Epidermal melanocyte (primary cell): ENCODE results near the gene SHANK2.

Experiments used
- DNase-seq: peaks from one replicate; pipeline ENCODE4 v3.0.0; 2011; ENCODE audit warnings: low spot score; ENCODE audit not compliant: insufficient read length

SHANK2 gene

DNA sequence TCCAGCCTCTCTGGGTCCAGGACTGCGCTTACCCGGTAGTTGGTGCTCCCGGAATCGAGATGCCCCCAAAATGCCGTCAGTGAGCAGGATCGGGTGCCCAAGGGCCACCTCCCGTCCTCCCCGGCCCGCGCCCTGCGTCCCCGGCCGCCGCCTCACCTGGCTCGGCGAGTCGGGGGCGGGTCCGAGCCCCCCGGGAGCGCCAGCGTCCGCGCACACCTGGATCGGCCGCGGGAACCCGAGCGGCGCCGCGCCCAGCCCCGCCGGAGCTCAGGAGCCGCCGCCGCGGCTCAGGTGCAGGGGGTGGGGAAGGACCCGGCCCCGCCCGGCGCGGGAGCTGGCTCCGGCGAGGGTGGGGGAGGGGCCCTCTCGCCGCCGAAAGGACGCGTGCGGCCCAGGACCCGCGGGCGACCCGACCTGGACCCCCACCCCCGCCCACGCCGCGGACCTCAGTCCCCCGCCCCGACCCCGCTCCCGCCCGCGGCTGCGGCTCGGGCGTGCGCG is at the start of gene SHANK2:
SHANK2 (minus strand) TSS at position 309 of the 501 bp plus-strand sequence. CDS start 105,251 bp downstream, outside the sequence.
- no peak for DNase-seq

DNA sequence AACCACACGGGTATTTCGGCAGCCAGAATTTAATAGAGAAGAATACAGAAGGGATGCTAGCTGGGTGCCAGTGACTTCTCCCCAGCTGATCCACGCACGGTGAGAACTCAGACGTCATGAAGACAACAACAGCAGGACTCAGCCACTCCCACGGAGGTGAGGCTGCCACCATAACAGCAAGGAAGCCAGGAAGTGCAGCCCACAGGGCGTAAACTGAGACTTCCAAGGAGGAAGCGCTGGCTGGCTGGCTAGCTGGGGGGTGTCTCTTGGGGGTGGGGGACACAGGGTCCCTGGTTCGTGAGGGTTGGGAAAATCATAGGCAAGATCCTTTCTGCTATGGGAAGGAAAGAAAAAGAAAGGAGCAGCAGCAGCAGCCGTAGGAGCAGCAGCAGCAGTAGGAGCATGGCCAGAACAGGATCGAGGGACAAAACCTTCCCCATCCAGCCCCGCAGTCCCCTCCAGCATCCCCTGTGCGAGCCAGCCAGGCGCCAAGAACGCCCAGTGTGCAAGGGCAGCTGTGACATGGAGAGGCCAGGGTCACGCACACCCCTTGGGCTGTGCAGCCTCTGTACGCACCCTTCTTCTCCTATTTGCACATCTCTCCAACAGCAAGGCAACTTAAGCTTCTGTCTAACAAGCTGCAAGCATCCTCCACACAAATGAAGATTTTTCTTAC is 49.6 kb upstream of the SHANK2 start:
- no peak for DNase-seq

DNA sequence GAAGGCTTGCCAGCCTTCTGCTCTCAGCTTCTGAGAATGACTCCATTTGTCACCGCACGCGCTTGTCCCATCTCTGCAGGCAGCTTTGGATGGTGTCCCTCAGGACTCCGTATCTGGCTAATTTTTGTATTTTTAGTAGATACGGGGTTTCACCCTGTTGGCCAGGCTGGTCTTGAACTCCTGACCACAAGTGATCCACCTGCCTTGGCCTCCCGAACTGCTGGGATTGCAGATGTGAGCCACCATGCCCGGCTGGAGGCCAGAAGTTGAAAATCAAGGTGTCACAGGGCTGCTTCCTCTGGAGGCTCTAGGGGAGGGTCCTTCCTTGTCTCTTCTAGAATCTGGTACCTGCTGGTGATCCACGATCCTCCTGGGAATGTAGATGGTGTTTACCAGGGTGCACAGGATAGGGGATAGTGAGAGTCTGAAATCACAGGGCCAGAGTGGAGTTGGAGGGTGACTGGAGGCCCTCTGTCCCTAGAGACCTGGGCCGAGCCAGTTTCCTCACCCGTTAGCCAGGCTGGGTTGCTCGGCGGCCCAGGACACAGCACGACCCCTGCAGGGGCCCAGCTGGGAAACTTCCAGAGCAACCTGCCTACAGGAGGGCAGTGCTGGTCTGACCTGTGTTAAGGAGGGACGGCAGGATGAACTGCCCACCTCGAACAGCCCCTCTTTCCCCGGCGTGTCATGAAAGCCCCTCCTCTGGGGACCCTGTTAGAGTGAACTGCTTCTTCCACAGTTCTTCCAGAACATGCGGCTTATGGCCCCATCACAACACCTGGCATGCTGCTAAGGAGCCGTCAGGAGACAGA is 48.9 kb upstream of the SHANK2 start:
- DNase-seq, result no peak

DNA sequence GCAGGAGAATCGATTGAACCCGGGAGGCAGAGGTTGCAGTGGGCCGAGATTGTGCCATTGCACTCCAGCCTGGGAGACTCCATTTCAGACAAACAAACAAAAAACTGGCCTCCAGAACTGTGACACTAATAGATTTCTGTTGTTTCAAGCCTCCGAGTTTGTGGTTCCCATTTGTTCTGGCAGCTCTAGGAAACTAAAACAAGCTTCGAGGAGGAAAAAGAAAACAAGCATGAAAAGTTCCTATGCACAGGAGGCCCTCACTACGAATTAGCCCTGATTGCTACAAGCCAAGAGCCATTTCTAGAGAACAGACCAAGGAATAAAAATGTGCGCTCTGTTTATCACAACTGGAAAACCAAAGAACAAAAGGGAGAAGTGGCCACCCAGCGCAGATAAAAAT is 47.8 kb upstream of the SHANK2 start:
- no peak for DNase-seq

DNA sequence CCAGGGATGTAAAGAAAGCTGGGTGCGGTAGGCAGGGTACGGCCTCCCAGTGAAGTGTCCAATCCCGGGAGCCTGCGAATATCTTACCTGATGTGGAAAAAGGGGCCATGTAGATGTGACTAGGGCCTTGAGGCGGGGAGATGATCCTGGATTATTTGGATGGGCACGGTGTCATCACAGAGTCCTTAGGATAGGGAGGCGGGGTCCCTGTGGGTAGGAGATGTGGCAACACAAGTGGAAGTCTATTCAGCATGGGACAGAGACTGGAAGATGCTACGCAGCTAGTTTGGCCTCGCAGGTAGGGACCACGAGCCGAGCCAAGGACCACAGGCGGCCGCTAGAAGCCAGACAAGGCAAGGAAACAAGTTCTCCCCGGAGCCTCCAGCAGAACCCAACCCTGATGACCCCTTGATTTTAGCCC is 46.4 kb upstream of the SHANK2 start:
- no peak for DNase-seq

DNA sequence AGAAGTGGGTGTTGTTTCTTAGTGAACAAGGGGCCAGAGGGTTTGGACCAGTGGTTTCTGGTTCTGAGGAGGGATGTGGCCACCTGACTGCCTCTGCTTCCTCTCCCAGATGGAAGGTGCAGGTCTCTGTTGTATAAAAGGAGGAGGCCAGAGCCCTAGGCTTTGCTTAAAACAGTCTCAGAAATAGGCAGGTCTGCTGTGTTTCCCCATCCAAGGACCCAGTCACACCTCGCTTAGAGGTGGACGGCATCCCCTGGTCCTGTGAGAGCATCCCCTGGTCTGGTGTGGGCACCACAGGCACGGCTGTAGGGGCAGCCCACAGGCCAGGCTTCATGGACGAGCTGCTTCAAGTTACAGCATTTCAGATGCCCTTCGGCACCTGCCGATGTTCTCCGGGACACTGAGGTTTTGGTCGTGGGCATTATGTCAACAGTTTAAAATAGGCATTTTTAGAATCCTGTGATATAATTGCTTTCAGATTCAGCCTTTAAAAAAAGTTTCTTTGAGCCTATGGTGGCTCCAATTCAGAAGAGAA is 45.7 kb upstream of the SHANK2 start:
- no peak for DNase-seq

DNA sequence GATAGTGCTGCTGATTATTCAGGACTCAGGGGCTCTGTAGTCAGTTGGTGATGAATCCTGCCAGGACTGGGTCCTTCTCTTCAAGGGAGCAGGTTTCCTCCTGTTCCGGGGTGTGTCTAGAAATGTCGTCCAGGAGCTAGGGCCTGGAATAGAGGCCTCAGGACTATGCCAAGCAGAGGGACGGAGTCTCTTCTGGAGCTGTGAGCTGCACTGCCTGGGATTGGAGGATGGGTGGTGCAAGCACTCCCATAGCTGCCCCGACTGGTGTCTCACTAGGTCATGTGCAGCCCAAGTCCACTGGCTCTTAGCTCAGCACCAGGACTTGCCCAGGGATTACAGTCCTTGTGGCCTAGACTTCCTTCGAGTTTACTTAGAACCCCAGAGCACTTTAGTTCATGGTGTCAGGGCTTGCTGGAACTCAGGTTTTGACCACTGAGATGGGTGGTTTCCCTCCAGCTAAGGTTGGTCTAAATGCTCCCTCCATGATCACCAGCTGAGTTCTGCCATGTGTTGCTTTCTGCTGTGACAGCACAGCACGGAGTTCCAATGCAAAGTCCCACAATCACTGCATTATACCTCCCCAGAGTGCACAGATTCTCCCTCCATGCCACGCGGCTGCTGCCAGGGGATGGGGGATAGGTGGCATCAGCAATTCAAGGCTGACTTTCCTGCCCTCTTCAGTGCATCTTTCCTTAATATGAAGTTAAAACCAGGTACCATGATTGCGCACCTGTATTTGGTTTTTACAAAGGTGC is 42.6 kb upstream of the SHANK2 start:
- DNase-seq, result no peak

DNA sequence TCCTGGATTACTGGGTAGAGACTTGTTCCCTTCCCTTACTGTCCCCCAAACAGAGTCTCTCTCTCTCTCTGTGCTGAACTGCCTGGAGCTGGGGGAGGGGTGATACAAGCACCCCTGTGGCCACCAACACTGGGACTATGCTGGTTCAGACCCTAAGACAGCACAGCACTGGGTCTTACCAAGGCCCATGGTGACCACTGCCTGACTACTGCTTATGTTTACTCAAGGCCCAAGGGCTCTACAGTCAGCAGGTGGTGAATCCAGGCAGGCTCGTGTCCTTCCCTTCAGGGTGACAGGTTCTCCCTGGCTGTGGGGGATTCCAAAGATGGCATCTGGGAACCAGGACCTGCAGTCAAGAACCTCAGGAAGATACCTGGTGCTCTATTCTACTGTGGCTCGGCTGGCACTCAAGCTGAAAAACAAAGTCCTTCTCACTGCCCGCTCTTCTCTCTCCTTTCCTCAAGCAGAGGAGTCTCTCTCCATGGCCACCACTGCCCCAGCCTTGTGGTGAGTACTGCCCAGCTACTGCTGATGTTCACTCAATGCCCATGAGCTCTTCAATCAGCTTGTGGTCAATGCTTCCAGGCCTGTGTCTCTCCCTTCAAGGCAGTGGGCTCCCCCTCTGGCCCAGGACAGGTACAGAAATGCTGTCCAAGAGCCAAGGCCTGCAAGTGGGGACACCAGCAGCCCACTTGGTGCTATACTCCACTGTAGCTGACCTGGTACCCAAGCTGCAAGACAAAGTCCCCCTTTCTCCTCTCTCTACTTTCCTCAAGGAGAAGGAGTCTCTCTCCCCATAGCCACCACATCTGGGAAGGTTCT is 41.8 kb upstream of the SHANK2 start:
- DNase-seq, result no peak

DNA sequence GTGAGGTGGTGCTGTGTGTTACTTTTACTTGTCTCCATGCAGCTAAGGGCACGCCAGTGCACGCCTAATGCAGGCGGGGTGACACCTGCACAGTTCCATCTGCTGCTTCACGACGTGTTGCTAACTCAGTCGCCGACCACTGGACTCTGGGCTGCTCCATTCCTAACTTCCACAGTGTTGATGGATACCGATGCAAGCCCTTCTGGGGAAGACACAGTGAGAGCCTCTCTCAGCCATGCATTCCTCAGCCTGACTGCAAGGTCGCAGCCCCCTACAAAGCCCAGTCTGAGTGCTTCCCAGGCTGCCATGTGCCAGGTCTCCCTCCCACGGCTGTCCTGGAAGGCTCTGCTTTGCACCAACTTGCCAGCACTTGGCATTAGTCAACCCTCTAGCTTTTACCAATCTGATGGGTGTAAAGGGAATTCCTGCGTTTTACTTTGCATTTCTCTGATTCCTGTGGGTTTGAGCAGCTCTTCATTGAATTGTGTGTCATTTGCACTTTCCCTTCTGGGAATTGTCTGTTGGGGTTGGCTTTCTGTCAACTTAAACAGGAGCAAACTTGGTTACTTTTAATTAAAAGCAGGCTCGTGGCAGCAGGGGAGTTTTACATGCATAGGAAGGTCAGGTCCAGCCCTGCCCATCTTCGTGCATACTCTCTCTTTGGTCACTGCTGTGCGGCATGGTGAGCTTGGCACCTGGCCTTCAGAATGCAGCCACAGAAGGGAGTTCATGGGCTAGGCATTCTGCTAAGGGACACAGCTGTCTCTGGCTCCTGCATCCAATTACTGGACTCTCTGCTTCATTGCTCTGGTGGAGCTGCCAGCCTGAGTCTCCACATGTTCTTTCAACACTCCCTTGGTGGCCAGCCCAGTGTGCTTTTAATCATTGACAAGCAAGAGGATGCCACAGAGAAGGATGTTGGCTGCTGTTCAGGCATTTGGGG is 34.6 kb upstream of the SHANK2 start:
- no peak for DNase-seq

DNA sequence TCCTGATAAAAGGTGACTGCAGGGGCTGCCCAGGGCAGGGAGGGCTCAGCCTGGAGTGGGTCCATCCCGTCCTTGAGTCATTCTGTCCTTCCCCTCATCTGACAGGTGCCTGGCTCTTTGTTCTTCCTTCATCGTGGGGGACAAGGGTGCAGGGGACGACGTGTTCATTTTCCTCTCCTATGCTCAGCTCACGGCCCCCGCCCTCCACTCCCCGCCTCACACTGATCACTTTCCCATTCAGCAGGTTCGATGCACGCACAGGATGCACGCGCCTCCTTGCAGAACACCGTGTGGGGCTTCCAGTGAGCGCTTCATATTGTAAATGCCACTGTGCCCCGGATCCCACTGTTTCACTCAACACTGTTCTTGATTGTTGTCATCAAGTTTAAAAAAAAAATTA is 32.7 kb upstream of the SHANK2 start:
- no peak for DNase-seq

DNA sequence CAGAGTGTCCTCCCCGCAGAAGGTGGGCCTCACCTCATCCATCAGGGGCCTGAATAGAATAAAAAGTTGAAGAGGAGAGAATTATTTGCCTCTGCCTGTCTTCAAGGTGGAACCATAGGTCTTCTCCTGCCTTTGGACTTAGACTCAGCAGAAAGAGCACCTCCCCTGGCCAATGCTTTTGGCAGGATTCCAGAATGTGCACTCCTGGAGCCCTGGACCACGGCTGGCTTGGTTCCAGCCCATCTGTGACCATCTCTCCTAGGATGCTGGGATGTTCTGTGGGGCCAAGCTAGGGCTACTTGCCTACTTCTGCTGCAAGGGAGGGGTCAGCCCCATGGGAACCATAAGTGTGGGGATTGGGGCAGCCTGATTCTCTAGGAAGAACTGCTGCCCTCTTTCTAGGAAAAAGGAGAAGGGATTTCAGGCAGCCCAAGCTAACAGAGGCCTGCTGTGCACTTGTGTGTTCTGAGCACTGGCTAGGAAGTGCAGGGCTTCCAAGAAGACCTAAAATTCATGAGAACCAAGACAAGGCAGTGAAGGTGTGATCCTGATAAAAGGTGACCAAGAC is 32.2 kb upstream of the SHANK2 start:
- no peak for DNase-seq

DNA sequence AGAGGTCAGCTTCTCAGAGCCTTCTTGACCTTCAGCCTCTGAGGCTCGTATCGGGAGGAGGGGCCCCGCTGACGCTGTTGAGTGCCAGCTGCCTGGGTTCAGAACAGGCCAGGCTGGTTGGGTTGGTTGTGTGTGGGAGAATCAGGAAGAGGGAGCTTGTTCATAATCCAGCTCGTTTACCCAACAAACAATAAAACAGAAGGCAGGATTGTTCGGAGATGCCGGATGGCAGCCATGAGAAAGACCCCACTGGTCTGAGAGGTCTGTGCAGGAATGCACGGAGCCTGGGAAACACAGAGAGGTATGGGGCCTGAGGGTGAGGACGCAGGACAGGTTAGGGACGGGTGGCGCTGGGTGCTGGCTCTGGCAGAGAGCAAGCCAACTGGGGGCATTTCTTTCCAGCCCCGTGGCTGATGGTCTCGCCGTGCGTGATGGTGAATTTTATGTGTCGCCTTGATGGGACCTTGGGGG is 31.6 kb upstream of the SHANK2 start:
- DNase-seq, result no peak

DNA sequence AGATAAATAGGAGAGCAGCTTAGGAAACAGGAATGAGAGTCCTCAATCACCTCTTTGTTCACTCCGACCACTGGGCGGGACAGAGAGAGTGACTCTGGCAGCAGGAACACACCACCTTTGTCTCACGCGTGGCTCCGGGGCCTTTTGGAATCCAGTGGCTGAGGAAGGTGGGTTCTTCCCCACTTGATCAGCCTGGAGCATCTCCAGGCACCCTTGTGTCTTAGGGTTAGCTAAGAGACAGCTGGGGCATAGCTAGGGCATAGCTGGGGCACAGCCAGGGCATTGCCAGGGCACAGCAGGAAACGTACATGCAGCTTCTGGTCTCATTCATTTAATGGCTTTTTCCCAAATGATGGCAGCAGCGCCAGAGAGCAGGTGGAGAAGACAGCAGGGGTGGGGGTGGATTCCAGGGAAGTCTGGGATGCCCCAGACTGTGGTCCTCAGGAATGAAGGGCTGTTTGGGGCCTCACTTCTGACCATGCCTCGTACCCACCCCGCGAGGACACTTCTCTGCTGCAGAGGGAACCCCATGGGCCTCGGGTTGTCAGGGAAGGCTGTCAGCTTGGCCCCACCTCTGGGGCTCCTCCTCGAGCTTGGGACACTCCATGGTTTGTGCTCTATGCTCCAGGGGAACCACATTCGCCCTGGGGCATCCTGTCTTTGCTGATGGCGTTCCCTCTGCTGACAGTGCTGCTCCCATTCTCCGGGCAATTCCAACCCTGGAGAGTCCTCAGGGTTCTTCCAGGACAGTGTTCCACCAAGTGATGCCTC is 30.4 kb upstream of the SHANK2 start:
- DNase-seq, result no peak

DNA sequence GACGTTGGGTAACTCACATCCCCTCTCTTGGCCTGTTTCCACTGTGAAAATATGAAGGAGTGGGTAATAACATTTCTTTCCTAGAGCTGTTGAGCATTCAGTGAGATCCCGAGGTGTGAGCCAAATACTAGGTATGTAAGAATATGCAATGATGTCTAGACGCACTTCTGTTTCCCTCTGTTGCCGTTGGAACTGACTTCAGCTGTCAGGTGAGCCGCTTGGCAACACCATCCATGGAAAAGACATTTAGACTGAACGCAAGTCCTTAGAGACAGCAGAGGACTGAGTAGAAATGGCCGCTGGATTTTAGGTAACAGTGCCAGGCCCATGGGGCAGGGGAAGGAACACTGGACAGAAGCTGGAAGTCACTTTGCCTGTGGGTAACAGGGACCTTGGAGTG is 29.5 kb upstream of the SHANK2 start:
- no peak for DNase-seq

DNA sequence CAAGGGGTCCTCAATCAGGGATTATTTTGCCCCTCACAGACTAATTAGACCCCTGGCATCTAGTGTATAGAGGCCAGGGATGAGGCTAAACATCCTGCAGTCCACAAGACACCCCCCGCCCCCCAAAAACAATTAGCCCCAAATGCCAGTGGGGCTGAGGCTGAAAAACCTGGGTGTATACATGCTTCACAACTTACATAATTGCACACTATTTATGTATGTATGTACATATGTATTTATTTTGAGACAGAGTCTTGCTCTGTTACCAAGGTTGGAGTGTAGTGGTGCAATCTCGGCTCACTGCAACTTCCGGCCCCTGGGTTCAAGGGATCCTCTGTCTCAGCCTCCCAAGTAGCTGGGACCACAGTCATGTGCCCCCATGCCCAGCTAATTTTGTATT is 28.8 kb upstream of the SHANK2 start:
- DNase-seq, result no peak

DNA sequence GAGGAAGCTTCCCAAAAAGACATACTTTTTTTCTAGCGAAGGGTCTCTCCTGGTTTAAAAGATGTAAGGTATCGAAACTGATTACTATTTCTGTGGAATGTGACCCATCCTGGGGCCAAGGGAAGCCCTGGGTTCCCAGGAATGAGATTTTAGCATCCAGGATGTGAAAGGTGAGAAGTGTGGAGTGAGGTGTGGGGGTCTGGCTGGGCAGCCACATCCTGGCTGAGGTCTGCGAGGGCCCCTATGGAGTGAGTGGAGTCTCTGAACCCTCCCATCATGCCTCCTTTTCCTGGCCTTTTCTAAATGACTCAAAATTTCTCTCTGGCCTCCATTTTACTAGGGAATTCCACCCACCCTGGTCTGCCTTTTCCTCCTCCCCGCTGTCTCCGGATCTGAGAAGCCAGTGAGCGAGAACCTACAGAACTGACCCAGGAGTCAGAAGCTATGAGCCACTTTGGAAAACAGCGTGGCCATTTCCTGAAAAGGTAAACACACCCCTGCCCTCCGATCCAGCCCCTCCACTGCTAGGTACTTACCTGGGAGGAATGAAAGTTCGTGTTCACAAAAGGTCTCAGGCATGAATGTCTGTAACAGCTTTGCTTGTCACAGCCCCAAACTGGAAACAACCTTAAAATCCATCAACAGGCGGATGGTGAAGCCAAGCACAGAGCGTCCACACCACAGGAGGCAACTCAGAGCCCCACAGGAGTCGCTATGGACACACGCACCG is 27.7 kb upstream of the SHANK2 start:
- no peak for DNase-seq

DNA sequence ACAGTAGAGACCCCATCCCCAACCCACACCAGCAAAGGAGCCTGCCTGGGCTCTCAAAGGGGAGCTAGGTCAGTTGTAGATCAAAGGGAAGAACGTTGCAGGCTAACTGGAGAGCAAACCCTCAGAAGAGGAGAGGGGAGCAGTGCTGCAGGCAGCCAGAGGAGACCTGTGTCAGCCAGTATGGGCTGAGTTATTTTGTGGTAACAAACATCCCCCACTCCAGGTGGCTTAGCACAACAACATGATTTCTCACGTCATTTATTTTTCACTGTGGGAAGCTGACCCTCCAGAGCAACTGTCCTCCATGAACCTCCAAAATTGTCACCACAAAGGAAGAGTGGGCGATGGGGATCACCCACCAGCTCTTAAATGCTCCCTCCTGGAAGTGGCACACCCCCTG is 19.8 kb upstream of the SHANK2 start:
- DNase-seq, result no peak
